GM18502 (cell line): ENCODE data around the gene TFF1.

Source experiments
- ATAC-seq: cut with Tn5 transposase; IDR thresholded peaks from one replicate; pipeline ENCODE4 v1.9.1; 2021; ENCODE audit warnings: mild to moderate bottlenecking; ENCODE audit not compliant: unreplicated experiment, poor library complexity

TFF1 gene

DNA sequence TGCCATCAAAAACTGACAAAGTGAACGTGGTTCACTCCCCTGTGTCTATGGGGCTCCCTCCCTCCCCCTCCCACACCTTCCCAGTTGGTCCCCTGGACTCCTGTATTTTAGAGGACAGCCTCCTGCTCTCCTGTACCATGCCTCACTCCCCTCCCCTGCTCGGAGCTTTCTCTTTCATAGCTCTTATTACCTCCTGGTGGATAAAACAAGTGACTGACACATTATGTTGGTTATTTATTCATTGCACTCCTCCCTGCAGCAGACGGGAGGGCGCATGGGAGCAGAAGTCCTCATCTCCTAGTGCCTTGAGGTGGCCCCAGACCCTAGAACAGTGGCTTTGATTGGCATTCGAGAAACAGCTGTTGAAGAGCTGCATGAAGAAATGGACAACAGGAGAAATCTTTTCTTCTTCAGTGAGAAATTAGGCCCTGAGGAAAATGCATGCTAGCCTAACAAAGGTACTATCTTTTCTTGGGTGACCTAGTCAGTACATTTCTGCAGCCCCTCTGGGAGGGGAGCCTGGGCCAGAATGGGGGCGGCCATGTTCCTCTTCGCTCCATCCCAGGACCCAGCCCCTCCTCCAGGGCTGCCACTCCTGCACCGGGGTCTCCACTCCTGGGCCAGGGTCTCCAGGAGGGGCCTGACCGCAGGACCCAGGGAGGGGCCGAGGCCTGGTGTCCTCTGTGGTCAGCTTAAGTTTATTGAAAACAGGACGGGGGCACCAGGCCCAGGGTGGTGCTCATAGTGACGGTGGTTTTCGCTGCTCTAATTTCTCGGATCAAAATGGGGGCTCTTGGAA lies 1.2 kb upstream of the TFF1 start:
- ATAC-seq, result no peak

DNA sequence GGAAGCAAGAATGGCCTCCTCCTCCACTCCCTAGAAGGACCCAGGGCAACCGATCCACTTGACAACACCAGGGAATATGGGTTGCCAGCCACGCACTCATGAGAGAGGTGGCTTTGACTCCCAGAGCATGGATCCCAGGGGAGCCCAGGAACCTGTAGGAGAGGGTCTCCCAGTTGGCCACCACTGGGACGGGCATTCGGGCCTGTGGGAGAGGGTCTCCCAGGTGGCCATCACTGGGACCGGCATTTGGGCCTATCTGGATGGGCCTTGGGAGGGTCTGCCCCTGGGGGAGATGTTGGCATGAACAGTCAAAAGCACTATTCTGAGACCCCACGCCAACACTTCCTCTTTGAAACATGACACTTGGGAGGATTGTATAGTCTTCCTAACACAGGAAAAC lies 565 bp downstream of the TFF1 start:
- ATAC-seq, result no peak

DNA sequence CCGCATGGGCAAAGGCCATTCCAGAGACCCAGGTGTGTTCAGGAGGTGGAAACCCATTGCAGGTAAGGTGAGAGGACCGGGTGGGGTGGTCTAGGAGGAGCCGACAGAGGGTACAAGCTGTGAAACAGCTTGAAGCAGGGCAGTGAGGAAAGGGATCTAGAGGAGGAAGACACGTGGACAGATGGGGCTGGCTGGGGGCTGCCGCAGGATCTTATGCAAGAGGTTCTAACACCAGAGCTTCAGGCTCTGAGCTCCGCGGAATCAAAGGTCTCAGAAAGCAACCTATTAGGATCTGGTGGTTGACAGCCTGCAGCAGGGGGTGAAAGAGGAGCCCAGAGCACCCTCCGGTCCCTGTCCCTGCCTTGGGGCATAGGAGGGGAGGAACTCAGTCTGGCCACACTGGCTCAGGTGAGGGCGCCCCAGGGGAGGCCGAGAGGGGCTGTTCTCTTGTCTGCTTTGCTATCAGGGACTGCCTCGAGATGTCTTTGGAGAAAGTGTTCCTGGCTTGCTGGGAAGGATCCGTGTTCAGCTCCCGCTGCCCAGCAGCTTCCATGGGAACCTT lies 1.9 kb downstream of the TFF1 start:
- ATAC-seq, result no peak

DNA sequence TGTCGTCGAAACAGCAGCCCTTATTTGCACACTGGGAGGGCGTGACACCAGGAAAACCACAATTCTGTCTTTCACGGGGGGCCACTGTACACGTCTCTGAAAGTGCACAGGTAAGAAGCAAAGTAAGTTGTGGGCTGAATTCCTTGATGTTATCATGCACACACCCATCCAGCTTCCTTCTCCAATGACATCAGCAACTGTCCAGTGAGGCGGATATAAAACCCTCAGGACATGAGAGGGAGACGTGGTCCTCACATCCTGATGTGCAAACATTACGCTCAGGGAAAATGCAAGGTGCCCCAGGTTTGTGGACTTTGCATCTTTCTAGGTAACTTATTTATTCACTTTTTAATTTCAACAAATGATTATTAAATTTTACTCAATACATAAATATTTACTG lies 3.0 kb downstream of the TFF1 start:
- ATAC-seq, result no peak

DNA sequence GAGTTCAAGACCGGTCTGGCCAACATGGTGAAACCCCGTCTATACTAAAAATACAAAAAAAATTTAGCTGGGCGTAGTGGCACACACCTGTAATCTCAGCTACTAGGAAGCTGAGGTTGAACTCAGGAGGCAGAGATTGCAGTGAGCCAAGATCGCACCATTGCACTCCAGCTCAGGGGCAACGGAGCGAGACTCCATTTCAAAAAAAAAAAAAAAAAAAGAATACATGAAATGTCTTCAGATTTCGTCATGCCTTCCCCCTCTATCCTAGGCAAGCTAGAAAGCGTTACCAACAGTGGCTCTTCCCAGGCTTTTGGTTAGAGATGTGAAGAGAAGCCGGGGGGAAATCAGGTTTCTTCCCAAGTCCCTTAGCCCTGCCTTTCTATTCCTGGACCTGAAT lies 3.6 kb downstream of the TFF1 start:
- no peak for ATAC-seq

DNA sequence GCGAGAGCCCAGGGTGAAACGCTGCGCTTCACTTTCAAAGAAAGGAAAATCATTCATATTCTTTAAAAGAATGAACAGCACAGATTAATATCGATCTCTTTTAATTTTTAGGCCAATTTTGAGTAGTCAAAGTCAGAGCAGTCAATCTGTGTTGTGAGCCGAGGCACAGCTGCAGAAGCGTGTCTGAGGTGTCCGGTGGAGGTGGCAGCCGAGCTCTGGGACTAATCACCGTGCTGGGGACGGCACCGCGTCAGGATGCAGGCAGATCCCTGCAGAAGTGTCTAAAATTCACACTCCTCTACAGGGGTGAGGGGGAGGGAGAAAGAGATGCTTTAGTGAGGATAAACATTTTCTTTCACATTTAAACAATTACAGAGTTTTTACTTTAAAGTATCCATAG lies 4.1 kb downstream of the TFF1 start:
- no peak for ATAC-seq

DNA sequence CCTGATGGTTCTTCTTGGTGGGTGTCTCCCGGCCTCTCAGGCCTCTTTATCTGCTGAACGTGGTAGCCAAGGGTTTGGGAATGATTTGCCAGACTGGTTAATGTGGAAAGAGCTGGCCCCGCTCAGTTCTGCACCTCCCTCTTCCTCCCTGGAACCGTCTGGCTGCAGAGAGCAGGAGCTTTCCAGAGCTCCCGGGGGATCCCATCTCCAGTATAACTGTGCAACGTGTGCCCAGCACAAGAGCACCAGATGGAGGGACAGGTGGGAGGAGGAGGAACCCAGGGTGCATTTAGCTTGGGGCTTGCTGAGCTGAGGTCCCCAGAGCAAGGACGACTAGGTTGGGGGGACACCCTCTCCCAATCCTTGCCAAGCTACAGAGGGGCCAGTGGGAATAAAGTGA lies 5.0 kb downstream of the TFF1 start:
- no peak for ATAC-seq

DNA sequence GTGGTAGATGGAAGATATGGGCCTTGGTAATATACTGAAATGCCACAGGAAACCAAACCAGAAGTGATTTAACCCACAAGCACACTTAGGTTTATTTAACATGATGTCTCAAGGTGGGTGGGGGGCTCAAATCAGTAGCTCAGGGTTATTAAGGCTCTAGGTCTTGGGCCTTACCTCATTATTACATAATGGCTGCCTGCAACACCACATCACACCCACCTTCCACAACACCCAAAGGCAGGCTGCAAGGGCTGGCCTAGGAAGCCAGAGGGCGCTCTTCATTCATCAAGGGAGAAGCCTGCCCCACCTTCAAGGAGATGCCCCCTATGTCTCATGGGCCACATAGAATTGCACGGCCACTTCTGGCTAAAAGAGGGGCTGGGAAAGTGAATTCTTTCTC lies 6.0 kb downstream of the TFF1 start:
- no peak for ATAC-seq

DNA sequence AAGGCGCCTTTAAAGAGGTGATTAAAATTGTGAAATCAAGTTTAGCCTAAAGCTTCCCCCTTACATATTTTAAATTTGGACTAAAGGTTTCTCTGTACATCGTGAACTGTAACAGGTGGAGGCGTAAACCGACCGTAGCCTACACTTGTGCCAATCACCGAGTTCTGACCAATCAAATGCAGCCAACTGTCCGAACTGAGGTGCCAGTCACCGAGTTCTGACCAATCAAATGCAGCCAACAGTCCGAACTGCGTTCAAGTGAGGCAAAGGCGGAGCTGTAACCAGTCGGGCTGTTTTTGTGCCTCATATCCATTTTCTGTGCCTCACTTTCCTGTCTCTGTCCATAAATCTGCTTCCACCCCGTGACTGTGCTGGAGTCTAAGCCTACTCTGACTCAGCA lies 7.4 kb downstream of the TFF1 start:
- no peak for ATAC-seq

DNA sequence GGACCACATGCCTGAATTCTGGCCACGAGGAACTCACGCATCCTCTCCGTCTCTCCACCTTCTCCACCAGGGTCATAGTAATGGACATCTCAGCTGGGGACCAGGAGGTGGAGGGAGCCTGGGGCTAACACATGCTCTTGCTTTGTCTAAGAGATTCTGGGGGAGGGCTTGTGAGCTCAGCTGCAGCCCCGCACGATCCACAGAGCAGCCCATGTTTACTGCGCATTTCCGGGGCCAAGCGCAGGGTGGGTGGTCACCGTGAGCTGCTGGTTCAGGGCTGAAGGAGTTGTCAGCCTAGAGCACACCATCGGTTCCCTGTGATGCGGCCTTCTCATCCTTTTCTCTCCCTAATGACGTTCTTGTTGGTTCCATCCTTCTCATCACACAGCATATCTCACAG lies 8.1 kb downstream of the TFF1 start:
- no peak for ATAC-seq

DNA sequence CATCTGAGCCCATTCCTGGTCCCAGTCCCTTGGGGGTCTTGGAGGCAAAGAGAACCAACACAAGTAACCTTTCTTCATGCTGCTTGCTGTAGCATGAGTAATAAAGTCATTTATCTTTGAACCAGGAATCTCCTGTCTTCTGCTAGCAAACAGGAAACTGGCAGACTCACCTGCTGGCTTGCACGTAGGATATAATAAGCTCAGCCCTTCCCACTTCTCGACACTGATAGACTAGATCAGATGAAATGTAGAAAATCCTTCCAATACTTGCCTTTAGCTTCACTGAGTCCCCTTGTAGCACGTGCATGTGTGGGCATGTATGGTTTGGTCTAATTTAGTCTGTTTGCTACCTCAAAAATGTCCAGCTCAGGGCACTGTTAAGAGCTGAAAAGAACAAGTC lies 9.0 kb downstream of the TFF1 start:
- ATAC-seq, result no peak

DNA sequence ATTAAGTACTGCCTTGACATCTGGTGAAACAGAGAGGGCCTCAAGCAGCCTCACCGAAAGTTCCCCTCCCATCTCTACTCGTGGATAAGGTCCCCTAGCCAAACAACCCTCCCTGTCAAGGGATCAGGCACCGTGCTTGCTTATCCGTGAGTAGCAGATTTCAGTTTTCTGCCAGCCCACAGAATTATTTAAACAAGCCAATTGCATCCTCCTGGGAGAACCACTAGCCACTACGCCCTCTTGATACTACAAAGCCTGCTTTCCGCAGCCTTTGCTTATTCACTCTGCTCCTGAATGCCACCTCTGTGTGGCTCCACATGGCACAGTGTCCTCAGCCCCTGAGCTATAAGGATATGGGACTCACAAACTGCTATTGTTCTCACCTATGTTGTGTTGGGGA lies 9.7 kb downstream of the TFF1 start:
- no peak for ATAC-seq

DNA sequence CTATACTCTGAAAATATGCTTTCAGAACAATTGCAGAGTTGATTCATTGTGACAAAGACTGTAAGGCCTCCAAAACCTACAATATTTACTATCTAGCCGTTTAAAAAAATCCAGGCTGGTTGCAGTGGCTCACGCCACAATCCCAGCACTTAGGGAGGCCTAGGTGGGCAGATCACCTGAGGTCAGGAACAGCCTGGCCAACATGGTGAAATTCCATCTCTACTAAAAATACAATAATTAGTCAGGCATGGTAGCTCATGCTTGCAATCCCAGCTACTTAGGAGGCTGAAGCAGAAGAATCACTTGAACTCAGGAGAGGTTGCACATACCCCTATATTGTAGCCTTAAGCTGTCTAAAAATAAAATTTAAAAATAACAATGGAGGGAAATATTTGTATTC lies 10.3 kb downstream of the TFF1 start:
- no peak for ATAC-seq

DNA sequence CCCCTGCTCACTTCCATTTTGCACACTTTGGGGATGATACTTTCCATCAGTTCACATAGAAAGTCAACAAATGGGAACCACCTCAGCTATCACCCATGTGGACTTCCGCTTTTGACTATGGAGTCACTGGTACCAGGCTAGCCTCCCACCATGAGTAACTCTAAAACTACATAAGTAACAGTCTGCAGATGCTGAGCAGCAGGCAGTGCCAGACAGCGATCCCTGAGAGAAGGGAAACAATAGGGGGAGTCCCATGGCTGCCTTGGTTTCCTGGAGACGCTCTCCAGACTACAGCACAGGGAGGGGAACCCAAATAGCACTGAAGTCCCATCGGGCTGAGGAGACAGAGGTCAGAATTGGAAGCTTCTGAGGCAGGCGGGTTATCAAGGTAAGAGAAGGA lies 12.7 kb downstream of the TFF1 start:
- no peak for ATAC-seq

DNA sequence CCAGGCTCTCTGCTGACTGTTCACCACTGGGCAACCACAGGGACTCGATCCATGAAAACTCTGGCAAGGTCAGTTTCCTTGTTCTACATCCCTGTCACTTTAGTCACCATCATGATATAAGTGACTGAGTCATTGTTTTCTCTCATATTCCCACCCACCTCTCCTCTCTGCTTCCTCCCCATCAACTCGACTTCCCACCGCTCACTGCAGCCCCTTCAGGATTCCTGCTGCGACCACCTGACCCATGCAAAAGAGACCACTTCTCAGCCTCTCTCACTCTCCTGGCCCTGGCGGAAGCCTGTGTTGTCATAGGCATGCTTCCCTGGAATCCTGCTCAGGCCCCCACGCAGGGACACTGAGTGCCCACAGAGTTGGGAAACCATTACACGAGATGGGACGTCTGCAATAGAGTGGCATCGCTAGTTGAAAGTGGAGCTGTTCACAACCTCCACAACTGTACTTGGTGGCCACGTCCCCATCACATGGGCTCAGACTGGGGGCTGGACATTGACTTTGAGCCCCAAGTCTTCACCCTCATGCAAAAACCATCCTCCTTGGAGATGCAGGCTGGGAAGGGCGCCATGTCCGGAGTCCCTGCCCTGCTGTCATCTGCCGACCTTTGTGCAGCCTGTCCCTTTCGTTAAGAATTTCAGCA lies 13.8 kb downstream of the TFF1 start:
- ATAC-seq, result no peak

DNA sequence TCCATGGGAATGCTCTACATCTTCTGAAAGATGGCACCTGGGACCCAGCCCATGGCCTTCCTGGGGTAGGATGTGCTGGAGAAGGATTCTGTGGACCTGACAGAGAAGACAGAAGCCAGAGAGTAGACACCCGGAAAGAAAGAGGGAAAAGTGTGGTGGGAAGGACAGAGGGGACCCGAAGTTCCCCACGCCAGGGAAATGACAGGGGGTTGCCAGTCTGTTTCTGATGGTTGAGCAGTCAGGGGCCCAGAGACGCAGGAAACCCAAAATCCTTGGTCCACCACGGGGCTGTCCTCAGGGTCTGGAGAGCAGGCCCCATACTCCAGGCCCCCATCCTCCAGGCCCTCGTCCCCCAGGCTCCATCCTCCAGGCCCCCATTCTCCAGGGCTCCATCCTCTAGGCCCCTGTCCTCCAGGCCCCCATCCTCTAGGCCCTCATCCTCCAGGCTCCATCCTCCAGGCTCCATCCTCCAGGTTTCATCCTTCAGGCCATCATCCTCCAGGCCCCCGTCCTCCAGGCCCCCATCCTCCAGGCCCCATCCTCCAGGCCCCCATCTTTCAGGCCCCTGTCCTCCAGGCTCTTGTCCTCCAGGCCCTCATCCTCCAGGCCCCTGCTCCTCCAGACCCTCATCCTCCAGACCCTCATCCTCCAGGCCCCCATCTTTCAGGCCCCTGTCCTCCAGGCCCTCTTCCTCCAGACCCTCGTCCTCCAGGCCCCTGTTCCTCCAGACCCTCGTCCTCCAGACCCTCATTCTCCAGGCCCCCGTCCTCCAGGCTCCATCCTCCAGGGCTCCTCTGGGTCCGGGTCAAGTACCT lies 14.5 kb downstream of the TFF1 start:
- no peak for ATAC-seq

DNA sequence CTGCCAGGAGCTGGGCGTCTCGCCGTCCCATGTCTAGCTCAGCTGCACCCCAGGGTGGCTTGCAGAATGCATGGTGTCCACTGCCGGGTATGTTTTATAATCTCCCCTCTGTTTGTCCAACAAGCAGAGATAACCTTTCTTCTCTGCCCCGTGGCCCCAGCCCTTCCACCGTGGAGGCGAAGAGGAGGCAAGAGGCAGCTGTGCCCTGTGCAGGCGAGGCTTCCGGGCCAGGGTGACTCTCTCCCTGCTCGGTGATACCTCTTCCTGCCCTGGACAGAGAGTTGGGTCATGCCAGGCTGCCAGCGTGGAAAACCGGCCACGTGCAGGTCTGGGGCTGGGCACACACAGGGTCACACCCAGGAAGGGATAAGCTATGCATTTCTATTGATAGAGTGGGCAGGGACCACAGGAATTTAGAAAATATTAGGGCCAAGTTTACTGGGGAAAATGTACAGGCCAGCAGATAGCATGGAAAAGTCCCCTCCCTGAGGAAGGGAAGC lies 15.4 kb downstream of the TFF1 start, which contains the start of gene TFF2:
TFF2 (minus strand) TSS at position 68 of the 500 bp plus-strand sequence; CDS start at position 31, 37 bp downstream.
- ATAC-seq, result no peak

DNA sequence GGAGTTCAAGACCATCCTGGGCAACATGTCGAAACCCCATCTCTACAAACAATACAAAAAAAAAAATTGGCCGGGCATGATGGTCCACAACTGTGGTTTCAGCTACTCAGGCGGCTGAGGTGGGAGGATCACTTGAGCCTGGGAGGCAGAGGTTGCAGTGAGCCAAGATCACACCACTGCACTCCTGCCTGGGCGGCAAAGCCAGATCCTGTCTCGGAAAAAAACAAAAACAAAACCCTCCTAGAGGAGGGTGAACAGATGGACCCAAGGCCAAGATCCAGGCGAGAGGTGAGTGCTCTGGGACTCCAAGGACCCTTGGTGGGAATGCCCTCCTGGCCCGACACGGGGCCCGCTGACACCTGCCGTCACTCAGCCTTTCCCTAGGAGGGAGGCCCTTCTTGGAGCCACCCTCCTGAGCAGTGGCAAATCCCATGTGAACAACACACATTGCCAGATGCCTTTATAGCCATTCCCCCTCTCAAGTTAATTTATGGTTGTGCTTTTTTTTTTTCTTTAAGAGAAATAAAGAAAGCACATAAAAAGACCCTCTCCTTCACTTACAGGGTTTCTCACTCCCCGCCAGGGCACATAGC lies 15.9 kb downstream of the TFF1 start:
- ATAC-seq, result no peak

DNA sequence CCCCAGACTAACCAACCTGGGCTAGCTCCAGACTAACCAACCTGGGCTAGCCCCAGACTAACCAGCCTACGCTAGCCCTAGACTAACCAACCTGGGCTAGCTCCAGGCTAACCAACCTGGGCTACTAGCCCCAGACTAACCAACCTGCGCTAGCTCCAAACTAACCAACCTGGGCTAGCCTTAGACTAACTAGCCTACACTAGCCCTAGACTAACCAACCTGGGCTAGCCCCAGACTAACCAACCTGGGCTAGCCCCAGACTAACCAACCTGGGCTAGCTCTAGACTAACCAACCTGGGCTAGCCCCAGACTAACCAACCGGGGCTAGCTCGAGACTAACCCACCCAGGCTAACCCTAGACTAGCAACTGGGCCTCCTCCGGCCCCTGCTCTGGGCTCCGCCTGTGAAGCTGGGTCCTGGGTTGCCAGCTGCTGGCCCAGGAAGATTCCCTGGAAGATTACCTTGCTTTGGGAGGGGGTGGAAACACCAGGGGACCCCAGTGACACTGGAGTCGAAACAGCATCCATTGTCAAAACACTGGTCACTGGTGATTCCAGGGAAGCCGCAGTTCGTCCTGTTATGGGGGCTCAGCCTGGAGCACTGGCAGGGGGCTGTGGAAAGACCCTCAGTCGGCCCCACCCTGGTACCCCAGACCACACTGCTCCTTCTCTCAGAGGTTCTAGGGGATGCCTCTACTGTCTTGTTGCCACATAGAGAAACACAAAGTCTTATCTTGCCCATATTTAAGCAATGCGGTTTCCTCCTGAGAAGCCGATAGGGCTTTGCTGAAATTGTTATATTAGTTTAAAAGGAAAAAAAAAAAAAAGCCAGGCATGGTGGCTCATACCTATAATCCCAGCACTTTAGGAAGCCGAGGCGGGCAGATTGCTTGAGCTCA lies 16.7 kb downstream of the TFF1 start:
- ATAC-seq, result no peak
